DMS114 treated with DMSO at 0.1 percent for 48 hours (cell line): ENCODE data around the gene PRPS1L1.

Experiments
- DNase-seq: peaks from one replicate; lab custom pipeline; 2025; ENCODE audit not compliant: unreplicated experiment; lab: John Stamatoyannopoulos, UW

The PRPS1L1 gene

GRCh38 chr7:18016547-18017444 lies 10.8 kb downstream of the PRPS1L1 start:
- no peak for DNase-seq

GRCh38 chr7:18013936-18014335 lies 13.7 kb downstream of the PRPS1L1 start:
- no peak for DNase-seq

- no peak for DNase-seq
Measured at GRCh38 chr7:18004372-18004771, 23.3 kb downstream of the PRPS1L1 start.

- DNase-seq, result no peak
Measured at GRCh38 chr7:18003286-18003994, 24.2 kb downstream of the PRPS1L1 start.

GRCh38 chr7:17998692-17999091 lies 29.0 kb downstream of the PRPS1L1 start:
- no peak for DNase-seq

- DNase-seq, result no peak
Measured at GRCh38 chr7:17996442-17997223, 31.0 kb downstream of the PRPS1L1 start.

GRCh38 chr7:17996040-17996439 lies 31.6 kb downstream of the PRPS1L1 start:
- no peak for DNase-seq

GRCh38 chr7:17994079-17994850 lies 33.4 kb downstream of the PRPS1L1 start:
- DNase-seq, result no peak

GRCh38 chr7:17991866-17992648 lies 35.6 kb downstream of the PRPS1L1 start:
- no peak for DNase-seq

- DNase-seq, result no peak
Measured at GRCh38 chr7:17990761-17991160, 36.9 kb downstream of the PRPS1L1 start.

- no peak for DNase-seq
Measured at GRCh38 chr7:17989546-17989945, 38.1 kb downstream of the PRPS1L1 start.

GRCh38 chr7:17988858-17989257 lies 38.8 kb downstream of the PRPS1L1 start:
- no peak for DNase-seq

- DNase-seq, result no peak
Measured at GRCh38 chr7:17988141-17988540, 39.5 kb downstream of the PRPS1L1 start.

- no peak for DNase-seq
Measured at GRCh38 chr7:17986851-17987250, 40.8 kb downstream of the PRPS1L1 start.

- no peak for DNase-seq
Measured at GRCh38 chr7:17985473-17986239, 42.0 kb downstream of the PRPS1L1 start.

GRCh38 chr7:17984288-17984687 lies 43.4 kb downstream of the PRPS1L1 start:
- DNase-seq, result no peak

GRCh38 chr7:17983221-17984062 lies 44.2 kb downstream of the PRPS1L1 start:
- DNase-seq, result no peak

GRCh38 chr7:17976952-17977351 lies 50.7 kb downstream of the PRPS1L1 start:
- no peak for DNase-seq
